Heart right ventricle (tissue), 16 donors: ENCODE measurements around the gene TENM4. TPM values are rescaled to one million over a fixed set of nuclear protein-coding genes. Genes with fewer than 3 reads are reported as not detected.

Experiments
- ATAC-seq, 8 donors: fragments of 200-7000 bp; cut with Tn5 transposase; one replicate each; pipeline ENCODE4 v1.9.1; 2020; ENCODE audit warnings: mild to moderate bottlenecking in 8 of 8, moderate library complexity in 8 of 8, moderate number of reproducible peaks in 1 of 8
- DNase-seq, 2 donors: peaks; one replicate each; pipeline ENCODE4 v3.0.0-alpha.2; 2020
- H3K27ac ChIP-seq, 10 donors: fragments of 200-600 bp; sonication (generic) in 2 of 10; one replicate each; pipeline versions ENCODE4 v1.5.0 to v1.8.0; 2020 to 2022; ENCODE audit warnings: mild to moderate bottlenecking in 3 of 10
- H3K27me3 ChIP-seq, 7 donors: fragments of 200-600 bp; one replicate each; pipeline ENCODE4 v1.8.0; 2021 to 2022; ENCODE audit warnings: mild to moderate bottlenecking in 2 of 7
- H3K36me3 ChIP-seq, 9 donors: fragments of 200-600 bp; sonication (generic) in 1 of 9; one replicate each; pipeline versions ENCODE4 v1.5.0 to v1.8.0; 2020 to 2022; ENCODE audit warnings: mild to moderate bottlenecking in 2 of 9
- H3K4me1 ChIP-seq, 9 donors: fragments of 200-600 bp; sonication (generic) in 1 of 9; one replicate each; pipeline versions ENCODE4 v1.5.0 to v1.8.0; 2020 to 2022; ENCODE audit warnings: mild to moderate bottlenecking in 4 of 9
- H3K4me3 ChIP-seq, 10 donors: fragments of 200-600 bp; sonication (generic) in 2 of 10; one replicate each; pipeline versions ENCODE4 v1.5.0 to v1.8.0; 2020 to 2022; ENCODE audit warnings: mild to moderate bottlenecking in 7 of 10, moderate library complexity in 2 of 10
- H3K9me3 ChIP-seq, 11 donors: fragments of 200-600 bp in 10 of 11; sonication (generic) in 2 of 11; one replicate each; pipeline versions ENCODE4 v1.5.0 to v1.8.0; 2013 to 2022; ENCODE audit warnings: mild to moderate bottlenecking in 2 of 11, control low read depth in 1 of 11, moderate library complexity in 1 of 11
- CTCF ChIP-seq, 9 donors: fragments of 200-600 bp; sonication (generic) in 2 of 9; IDR thresholded peaks; one replicate each; pipeline versions ENCODE4 v1.5.0 to v1.8.0; 2021 to 2022; ENCODE audit warnings: antibody characterized with exemption in 9 of 9, mild to moderate bottlenecking in 5 of 9, moderate library complexity in 1 of 9
- WGBS, 2 donors: extraction: QIAGEN DNeasy Blood & Tissue Kit; methylation state at CpG; one replicate each; pipeline ENCODE4 v1.1.7; 2013; ENCODE audit warnings: inconsistent platforms in 1 of 2; 5-methylcytosine and 5-hydroxymethylcytosine counted together
- intact Hi-C, 10 donors: fragments of 100-400 bp; cut with DNase I; formaldehyde crosslinking; loops; one replicate each; pipeline versions ENCODE4 v1.11.1 to v1.14.2; 2022
- polyA plus RNA-seq, 2 donors: library from polyadenylated mRNA; stranded (reverse); fragments of 200-250 nt; gene quantifications; one replicate each; pipeline ENCODE4 v1.2.3, GENCODE V29; 2013
- total RNA-seq, 10 donors: library from RNA; stranded (reverse); fragmentation: NEBNext Ultra II Directional in 3 of 10; extraction: Animal tissue kit (Norgen Biotek cat#: 25700) in 3 of 10; gene quantifications; one replicate each; pipeline versions ENCODE4 v1.2.1 to v1.2.4, GENCODE V29; 2021 to 2023
- donor health status: Arrhythmogenic right ventricular cardiomyopathy.
- donor health status: ischemic (EF 13 %, LVEDD 7.1; RV severe dilation, severe dysfunction).
- donor health status: healthy with polysubstance abuse.
- donor health status: DM: no; HTN: yes; CAD: no.
- donor health status: DM: no; HTN: no; CAD: no.
- donor health status: ischemic (EF 25% LVEDD 6.9; RV normal size, moderate dysfunction).
- donor health status: ischemic (EF 25% LVEDD 5.7; RV mildly dilated, moderate dysfunction).
- donor health status: healthy.
- donor health status: DM: yes; HTN: yes; CAD: no.
- donor health status: Ischemic cardiomyopathy.
- donor health status: ischemic (EF 35%, LVEDD 5.7; RV mildly dilated, moderate dysfunction).
- donor health status: nonischemic (EF 11% LVEDD 7.7; RV severe dilation, severe dysfunction).
- donor health status: DM: yes; HTN: yes; CAD: no.
- donor health status: PGD.
- donor health status: ischemic (EF 29% LVEDD 5.4; RV normal size, mild dysfunction).
- donor health status: nonischemic (EF 23%, LVEDD 6.1; RV moderate dilation, normal function).

TENM4 gene
- total and polyA plus RNA-seq, 12 donors = 0.10 to 3.6 (median 0.91) TPM

DNA sequence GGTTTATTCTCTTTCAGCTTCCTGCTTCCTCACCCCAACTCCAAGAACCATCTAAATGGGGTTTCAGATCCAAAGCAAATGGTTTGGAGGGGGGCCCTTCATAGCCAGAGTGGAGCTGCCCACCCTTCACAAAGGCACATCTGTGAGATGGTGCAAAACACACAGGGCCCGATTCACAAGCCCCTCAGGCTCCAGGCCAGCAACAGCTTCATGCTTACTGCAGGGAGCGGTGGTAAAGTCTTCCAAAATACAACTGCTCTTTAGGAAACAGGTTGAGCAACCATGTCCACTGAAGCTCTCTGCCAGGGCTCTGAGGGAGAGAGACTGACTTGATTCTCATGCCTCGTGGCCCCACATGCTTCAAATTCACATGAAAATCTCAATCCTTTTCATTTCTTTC lies 653.1 kb downstream of the TENM4 start:
- intact Hi-C loops = loop anchor here in 1 of 10 donors (5.0 kb wide), 1 partner anchor 50 kb away; no protein-coding TSS in a partner anchor
- Histone ChIP-seq H3K27ac (no peak overlapping the region), H3K4me3 (no peak overlapping the region), H3K9me3 (no peaks in the 10 kb centered on the region), H3K27me3 (peaks cover 0 to 10% (median 0%) of the 10 kb centered on the region in 7 donors), H3K4me1 (peaks cover 0 to 4% (median 0%) of the 10 kb centered on the region in 9 donors), H3K36me3 (no peaks in the 10 kb centered on the region)
- TF ChIP-seq CTCF (IDR thresholded peaks at IDR 0.05) = no peak
- whole genome bisulfite sequencing, 2 donors = 79 to 81% methylated on average over 3 of the region's 3 CpGs
- no peak for DNase-seq
- ATAC-seq = no peak

DNA sequence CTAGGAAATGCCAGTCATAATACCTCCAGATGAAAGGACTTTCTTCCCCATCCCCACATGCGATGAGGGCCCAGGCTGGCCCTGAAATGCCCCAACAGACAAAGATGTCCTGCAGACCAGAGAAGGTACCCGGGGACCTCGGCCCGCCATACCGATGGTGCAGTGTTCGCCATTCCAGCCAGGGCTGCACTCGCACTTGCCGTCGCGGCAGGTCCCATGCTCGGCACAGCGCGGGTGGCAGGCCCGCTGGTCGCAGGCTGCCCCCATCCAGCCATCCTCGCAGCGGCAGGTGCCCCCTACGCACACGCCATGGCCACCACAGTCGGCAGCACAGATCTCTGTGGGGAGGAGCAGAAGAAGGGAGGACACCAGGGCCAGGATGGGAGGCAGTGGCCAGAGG lies 654.1 kb downstream of the TENM4 start:
- H3K36me3 ChIP-seq = no peaks in the 10 kb centered on the region
- 96 to 97% methylated on average over 20 of the region's 20 CpGs for WGBS, 2 donors
- H3K4me1 ChIP-seq = peaks cover 0 to 4% (median 0%) of the 10 kb centered on the region in 9 donors
- ATAC-seq = no peak
- peaks cover 0 to 10% (median 0%) of the 10 kb centered on the region in 7 donors for H3K27me3 ChIP-seq
- H3K27ac ChIP-seq = no peak overlapping the region
- H3K9me3 ChIP-seq = no peaks in the 10 kb centered on the region
- no peak overlapping the region for H3K4me3 ChIP-seq
- no peak for TF ChIP-seq CTCF (IDR thresholded peaks at IDR 0.05)
- DNase-seq = no peak
- intact Hi-C loops = loop anchor here in 1 of 10 donors (5.0 kb wide), 1 partner anchor 49 kb away; no protein-coding TSS in a partner anchor

GRCh38 chr11:78786086-78786485 lies 654.7 kb downstream of the TENM4 start:
- Histone ChIP-seq H3K36me3 (no peaks in the 10 kb centered on the region), H3K4me3 (no peak overlapping the region), H3K27me3 (peaks cover 0 to 10% (median 0%) of the 10 kb centered on the region in 7 donors), H3K4me1 (peaks cover 0 to 4% (median 0%) of the 10 kb centered on the region in 9 donors), H3K27ac (no peak overlapping the region), H3K9me3 (no peaks in the 10 kb centered on the region)
- no peak for TF ChIP-seq CTCF (IDR thresholded peaks at IDR 0.05)
- no peak for ATAC-seq
- intact Hi-C loops = loop anchor here in 1 of 10 donors (5.0 kb wide), 1 partner anchor 49 kb away; no protein-coding TSS in a partner anchor
- no peak for DNase-seq
- WGBS, 2 donors = 59 to 62% methylated on average over 5 of the region's 5 CpGs

GRCh38 chr11:78784321-78785061 lies 656.3 kb downstream of the TENM4 start:
- Histone ChIP-seq H3K27ac (no peak overlapping the region), H3K4me1 (peaks cover 0 to 4% (median 0%) of the 10 kb centered on the region in 9 donors), H3K9me3 (no peaks in the 10 kb centered on the region), H3K4me3 (no peak overlapping the region), H3K36me3 (no peaks in the 10 kb centered on the region), H3K27me3 (peaks cover 0 to 10% (median 0%) of the 10 kb centered on the region in 7 donors)
- 64 to 66% methylated on average over 9 of the region's 9 CpGs for WGBS, 2 donors
- no peak for DNase-seq
- TF ChIP-seq CTCF (IDR thresholded peaks at IDR 0.05) = no peak
- no peak for ATAC-seq
- intact Hi-C loops = loop anchor here in 1 of 10 donors (5.0 kb wide), 1 partner anchor 47 kb away; no protein-coding TSS in a partner anchor
